PC-3 (cell line): ENCODE measurements around the gene MTHFR. TPM values are rescaled to one million over a fixed set of nuclear protein-coding genes. Genes with fewer than 3 reads are reported as not detected.

ENCODE experiments used
- ATAC-seq: fragments of 200-7000 bp; cut with Tn5 transposase; 2 replicates; pipeline ENCODE4 v1.9.1; 2020; ENCODE audit warnings: mild to moderate bottlenecking, moderate library complexity
- BruUV-seq: library from RNA; stranded (reverse); fragments of 400-500 nt; replicated peaks from 2 replicates; lab custom pipeline; 2021; lab: Mats Ljungman, UMichigan
- CTCF ChIA-PET: fragments of 300-600 bp; sonication (Branson Sonifier 250); formaldehyde crosslinking; loops from one replicate; lab custom pipeline; 2022; ENCODE audit warnings: antibody characterized with exemption; lab: Charles Lee
- POLR2A ChIA-PET: fragments of 300-600 bp; sonication (Branson Sonifier 250); formaldehyde crosslinking; loops from one replicate; lab custom pipeline; 2022; ENCODE audit warnings: antibody characterized with exemption; ENCODE audit not compliant: unreplicated experiment; lab: Charles Lee
- DNase-seq: peaks from one replicate; pipeline ENCODE4 v3.0.0-alpha.2; 2015
- H2AFZ ChIP-seq: fragments of 300-600 bp; sonication (generic); 2 replicates; pipeline ENCODE4 v1.6.0; 2016; ENCODE audit warnings: antibody characterized with exemption, low read length
- H3F3A ChIP-seq: fragments of 300-600 bp; sonication (generic); one replicate; pipeline ENCODE4 v1.6.0; 2017; ENCODE audit warnings: antibody characterized with exemption, low read length, control low read depth, mild to moderate bottlenecking; ENCODE audit not compliant: unreplicated experiment
- H3K27ac ChIP-seq: fragments of 300-600 bp; sonication (generic); 2 replicates; pipeline ENCODE4 v1.5.1; 2016; ENCODE audit warnings: mild to moderate bottlenecking, low read length
- H3K27me3 ChIP-seq: fragments of 300-600 bp; sonication (generic); 2 replicates; pipeline ENCODE4 v1.6.1; 2016; ENCODE audit warnings: low read length, mixed read lengths
- H3K36me3 ChIP-seq: fragments of 300-600 bp; sonication (generic); 2 replicates; pipeline ENCODE4 v1.6.1; 2016; ENCODE audit warnings: low read depth, mixed run types, low read length, mixed read lengths
- H3K4me1 ChIP-seq: fragments of 300-600 bp; sonication (generic); 2 replicates; pipeline ENCODE4 v1.5.1; 2016; ENCODE audit warnings: low read length; ENCODE audit not compliant: insufficient read depth
- H3K4me2 ChIP-seq: fragments of 300-600 bp; sonication (generic); 2 replicates; pipeline ENCODE4 v1.6.0; 2016; ENCODE audit warnings: low read length
- H3K4me3 ChIP-seq: fragments of 300-600 bp; sonication (generic); 2 replicates; pipeline ENCODE4 v1.5.1; 2016; ENCODE audit warnings: mild to moderate bottlenecking, low read length, mixed read lengths
- H3K79me2 ChIP-seq: fragments of 300-600 bp; sonication (generic); 2 replicates; pipeline ENCODE4 v1.6.1; 2017; ENCODE audit warnings: low read length, mixed read lengths
- H3K9ac ChIP-seq: fragments of 300-600 bp; sonication (generic); 2 replicates; pipeline ENCODE4 v1.6.0; 2016; ENCODE audit warnings: mild to moderate bottlenecking, low read length
- H3K9me2 ChIP-seq: fragments of 300-600 bp; sonication (generic); replicated peaks from 2 replicates; pipeline ENCODE4 v1.6.1; 2016; ENCODE audit warnings: mixed run types, low read length, mixed read lengths
- H3K9me3 ChIP-seq: fragments of 300-600 bp; sonication (generic); 2 replicates; pipeline ENCODE4 v1.6.1; 2016; ENCODE audit warnings: low read length, mixed read lengths
- H4K20me1 ChIP-seq: fragments of 300-600 bp; sonication (generic); 2 replicates; pipeline ENCODE4 v1.6.1; 2016; ENCODE audit warnings: low read length, mixed read lengths
- EZH2 ChIP-seq: fragments of 300-600 bp; sonication (generic); IDR thresholded peaks from one replicate; pipeline ENCODE4 v1.6.1; 2017; ENCODE audit warnings: antibody characterized with exemption, mild to moderate bottlenecking, low read length; ENCODE audit not compliant: unreplicated experiment
- EZH2phosphoT487 ChIP-seq: fragments of 300-600 bp; sonication (generic); IDR thresholded peaks from 2 replicates; pipeline ENCODE4 v1.6.1; 2018; ENCODE audit warnings: mild to moderate bottlenecking, antibody characterized with exemption, low read length, borderline replicate concordance
- intact Hi-C: fragments of 100-400 bp; cut with micrococcal nuclease; formaldehyde crosslinking; loops from 2 replicates; pipeline ENCODE4 v1.9.0; 2023
- total RNA-seq: library from RNA; depleted of rRNA; stranded (reverse); fragments of >200 nt; gene quantifications from 2 replicates; pipeline ENCODE4 v1.2.3, GENCODE V29; 2014
- TF ChIP-seq, protein P1 (sequence below): fragments of 300-600 bp; sonication (generic); conservative IDR thresholded peaks from 2 replicates; pipeline ENCODE4 v1.5.1; 2017; ENCODE audit warnings: antibody characterized with exemption, low read depth, mild to moderate bottlenecking, low read length

Gene MTHFR
- total RNA-seq, 1 experiment from 2014 or later = 13.2 TPM

- Histone ChIP-seq H3F3A (no peaks in the 10 kb centered on the region), H3K27me3 (no peaks in the 10 kb centered on the region), H3K9me3 (no peaks in the 10 kb centered on the region), H3K9ac (no peak overlapping the region), H3K4me3 (no peak overlapping the region), H3K4me1 (no peaks in the 10 kb centered on the region), H3K9me2 (no peaks in the 10 kb centered on the region), H3K79me2 (no peaks in the 10 kb centered on the region), H2AFZ (no peak overlapping the region), H3K27ac (no peak overlapping the region), H3K4me2 (no peak overlapping the region), H4K20me1 (no peaks in the 10 kb centered on the region), H3K36me3 (peaks cover 19% of the 10 kb centered on the region)
- BruUV-seq = no TSS peak
- DNase-seq (no peak), ATAC-seq (no peak)
- intact Hi-C loops = no loop called here
- no peak for TF ChIP-seq EZH2phosphoT487
- TF ChIP-seq, protein P1, sequence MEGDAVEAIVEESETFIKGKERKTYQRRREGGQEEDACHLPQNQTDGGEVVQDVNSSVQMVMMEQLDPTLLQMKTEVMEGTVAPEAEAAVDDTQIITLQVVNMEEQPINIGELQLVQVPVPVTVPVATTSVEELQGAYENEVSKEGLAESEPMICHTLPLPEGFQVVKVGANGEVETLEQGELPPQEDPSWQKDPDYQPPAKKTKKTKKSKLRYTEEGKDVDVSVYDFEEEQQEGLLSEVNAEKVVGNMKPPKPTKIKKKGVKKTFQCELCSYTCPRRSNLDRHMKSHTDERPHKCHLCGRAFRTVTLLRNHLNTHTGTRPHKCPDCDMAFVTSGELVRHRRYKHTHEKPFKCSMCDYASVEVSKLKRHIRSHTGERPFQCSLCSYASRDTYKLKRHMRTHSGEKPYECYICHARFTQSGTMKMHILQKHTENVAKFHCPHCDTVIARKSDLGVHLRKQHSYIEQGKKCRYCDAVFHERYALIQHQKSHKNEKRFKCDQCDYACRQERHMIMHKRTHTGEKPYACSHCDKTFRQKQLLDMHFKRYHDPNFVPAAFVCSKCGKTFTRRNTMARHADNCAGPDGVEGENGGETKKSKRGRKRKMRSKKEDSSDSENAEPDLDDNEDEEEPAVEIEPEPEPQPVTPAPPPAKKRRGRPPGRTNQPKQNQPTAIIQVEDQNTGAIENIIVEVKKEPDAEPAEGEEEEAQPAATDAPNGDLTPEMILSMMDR = no peak
- no peak for TF ChIP-seq EZH2
- ChIA-PET CTCF (no interaction called here), POLR2A (no interaction called here)
Observed at GRCh38 chr1:11828511-11828910, 22.7 kb upstream of the MTHFR start.

DNA sequence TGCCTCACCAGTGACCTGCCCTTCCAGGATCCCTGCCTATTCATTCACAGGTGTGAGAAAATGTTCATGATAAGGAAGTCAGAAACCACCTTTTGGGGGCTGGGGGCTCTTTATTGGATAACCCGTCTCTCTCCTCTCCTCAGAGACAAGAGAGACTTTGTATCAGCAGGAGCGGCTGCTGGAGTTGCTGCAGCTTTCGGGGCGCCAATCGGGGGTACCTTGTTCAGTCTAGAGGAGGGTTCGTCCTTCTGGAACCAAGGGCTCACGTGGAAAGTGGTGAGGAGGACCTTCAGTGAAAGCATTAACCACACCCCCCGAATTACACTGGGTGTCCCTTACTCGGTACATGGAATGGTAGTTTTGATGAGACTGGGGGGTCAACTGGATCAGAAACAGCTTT is 21.2 kb upstream of the MTHFR start:
- CTCF ChIA-PET = no interaction called here
- Histone ChIP-seq H3K4me2 (no peak overlapping the region), H3K4me1 (peaks cover 3% of the 10 kb centered on the region), H3K27ac (no peak overlapping the region), H3F3A (no peaks in the 10 kb centered on the region), H3K27me3 (no peaks in the 10 kb centered on the region), H3K36me3 (peaks cover 23% of the 10 kb centered on the region), H3K9me2 (no peaks in the 10 kb centered on the region), H3K9ac (no peak overlapping the region), H2AFZ (no peak overlapping the region), H3K4me3 (no peak overlapping the region), H3K9me3 (no peaks in the 10 kb centered on the region), H4K20me1 (no peaks in the 10 kb centered on the region), H3K79me2 (no peaks in the 10 kb centered on the region)
- POLR2A ChIA-PET = no interaction called here
- TF ChIP-seq EZH2phosphoT487 = no peak
- TF ChIP-seq, protein P1 = no peak
- no peak for TF ChIP-seq EZH2
- no TSS peak for BruUV-seq
- DNase-seq (no peak), ATAC-seq (no peak)
- intact Hi-C loops = no loop called here

DNA sequence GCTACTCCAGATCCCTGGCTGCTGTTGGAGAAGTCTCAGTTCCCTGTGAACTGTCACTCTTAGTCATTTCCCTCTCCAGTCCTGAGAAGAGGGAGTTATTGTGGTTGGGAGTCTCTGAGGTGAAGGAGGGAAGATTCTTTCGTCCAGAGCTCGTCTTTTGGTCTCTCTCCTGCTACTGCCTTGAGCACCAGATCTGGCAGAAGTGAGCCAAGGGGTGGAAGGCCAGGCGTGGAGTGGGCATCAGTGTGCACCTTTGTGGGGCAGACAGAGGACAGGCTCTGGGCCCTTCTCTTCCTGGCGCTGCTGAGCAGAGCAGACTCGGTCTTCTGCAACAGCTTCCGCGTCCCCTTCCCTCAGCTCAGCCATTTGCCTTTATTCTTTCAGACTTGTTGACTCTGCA is 19.4 kb upstream of the MTHFR start:
- Histone ChIP-seq H3K9me2 (no peaks in the 10 kb centered on the region), H3K36me3 (peaks cover 22% of the 10 kb centered on the region), H3K79me2 (no peaks in the 10 kb centered on the region), H3K9ac (no peak overlapping the region), H4K20me1 (no peaks in the 10 kb centered on the region), H3K4me2 (no peak overlapping the region), H3K27ac (no peak overlapping the region), H3K27me3 (no peaks in the 10 kb centered on the region), H3K4me3 (no peak overlapping the region), H3K9me3 (no peaks in the 10 kb centered on the region), H3F3A (no peaks in the 10 kb centered on the region), H2AFZ (no peak overlapping the region), H3K4me1 (peaks cover 15% of the 10 kb centered on the region)
- DNase-seq (no peak), ATAC-seq (no peak)
- ChIA-PET CTCF (no interaction called here), POLR2A (interaction anchor here (0.6 kb wide), 1 partner anchor 19 kb away, joined by 5 read pairs; the partner anchor contains the start of gene CLCN6)
- intact Hi-C loops = no loop called here
- BruUV-seq = no TSS peak
- TF ChIP-seq EZH2 (no peak), EZH2phosphoT487 (no peak)
- TF ChIP-seq, protein P1 = no peak
